ENCODE measurements around the gene RAPGEF4. TPM values are rescaled to one million over a fixed set of nuclear protein-coding genes. Genes with fewer than 3 reads are reported as not detected.
A peak's percentile ranks its signal among the peaks of the same experiment; 100 is the strongest.

The RAPGEF4 gene
- total and polyA plus RNA-seq, 2 of the 8 experiments (the other 6 are each of a cell fraction or from before 2014, with no cell fraction given): 1.2 to 2.6 TPM

- H3K23me2 ChIP-seq (ENCODE audit: low read depth, low read length): peaks cover 3% of the 10 kb centered on the region
- no peak within 1 kb of the TSS for H3K23ac ChIP-seq (ENCODE audit: insufficient read length)
- no peak within 1 kb of the TSS for H3K4ac ChIP-seq (replicated peaks; ENCODE audit: insufficient read length, low read depth, low read length)
- peak within 1 kb of the TSS; percentile 59 to 89 for H3K4me2 ChIP-seq (ENCODE audit: insufficient read depth in 1 of 2, low read depth in 2 of 2, low read length in 2 of 2)
- H2BK20ac ChIP-seq (ENCODE audit: low read length): no peak within 1 kb of the TSS
- H4K91ac ChIP-seq (replicated peaks; ENCODE audit: insufficient read length, low read length): no peak within 1 kb of the TSS
- ChIA-PET CTCF (ENCODE audit: partially characterized antibody) (interaction anchor here (1.2 kb wide), 1 partner anchor 49 kb away, joined by 4 read pairs; no protein-coding TSS in a partner anchor), POLR2A (ENCODE audit: partially characterized antibody) (no interaction called here)
- H2AK5ac ChIP-seq (ENCODE audit: low read depth, low read length): no peak within 1 kb of the TSS
- FAIRE-seq (no peak), DNase-seq (ENCODE audit: low read depth in 1 of 2, low spot score in 2 of 2) (peak in 1 of 2 experiments; percentile 77)
- H4K20me1 ChIP-seq (replicated peaks in 1 of 2; ENCODE audit: control insufficient read depth in 1 of 2, insufficient read depth in 2 of 2, low read length in 2 of 2): peaks cover 0 to 2% of the 10 kb centered on the region in 2 experiments
- H3K56ac ChIP-seq (replicated peaks; ENCODE audit: insufficient read length, low read depth, low read length): peak within 1 kb of the TSS; percentile 37
- WGBS, 2 experiments (ENCODE audit: extremely low coverage in 1 of 2, insufficient coverage in 1 of 2, insufficient read length in 1 of 2, insufficient replicate concordance in 2 of 2, low coverage in 1 of 2, low lambda C conversion rate in 2 of 2, missing lambda C conversion rate in 1 of 2): 1% methylated on average over 54 of the region's 106 CpGs; no CpG with 5 or more reads in 1 of the 2 experiments
- no peak within 1 kb of the TSS for H3K14ac ChIP-seq (ENCODE audit: insufficient read length)
- peak within 1 kb of the TSS; percentile 42 to 85 (median 78) for H3K4me3 ChIP-seq (ENCODE audit: extremely low read depth in 1 of 4, insufficient read depth in 2 of 4, low read depth in 3 of 4, low read length in 4 of 4)
- no peaks in the 10 kb centered on the region for H3K36me3 ChIP-seq (ENCODE audit: control insufficient read depth in 2 of 4, insufficient read depth in 4 of 4, low read length in 3 of 4)
- no peak within 1 kb of the TSS for H2BK15ac ChIP-seq (ENCODE audit: low read length)
- no peaks in the 10 kb centered on the region for H3K79me1 ChIP-seq (ENCODE audit: low read depth, low read length)
- H2BK5ac ChIP-seq (ENCODE audit: low read depth, low read length): no peak within 1 kb of the TSS; the same call in 1 of the 2 replicates
- H3K79me2 ChIP-seq (ENCODE audit: control insufficient read depth in 1 of 2, insufficient read depth in 2 of 2, low read length in 2 of 2): peaks cover 0 to 3% of the 10 kb centered on the region in 2 experiments; a peak in 1 of 4 replicates
- H3K18ac ChIP-seq (ENCODE audit: extremely low read depth, low read length): peak within 1 kb of the TSS; percentile 49
- H3K9me3 ChIP-seq (ENCODE audit: insufficient read depth in 2 of 2, low read depth in 1 of 2, low read length in 1 of 2): no peaks in the 10 kb centered on the region
- H3K27ac ChIP-seq (ENCODE audit: low read depth, low read length): no peak within 1 kb of the TSS
- H3K27me3 ChIP-seq (replicated peaks in 1 of 4; ENCODE audit: control insufficient read depth in 3 of 4, extremely low read depth in 1 of 4, insufficient read depth in 3 of 4, low read length in 3 of 4): no peaks in the 10 kb centered on the region
- peak within 1 kb of the TSS; percentile 99 for H2AFZ ChIP-seq (ENCODE audit: low read length)
- peak within 1 kb of the TSS; percentile 55; the same call in 1 of the 2 replicates for H2BK12ac ChIP-seq (ENCODE audit: low read depth, low read length)
- H3K4me1 ChIP-seq (replicated peaks in 1 of 4; ENCODE audit: control insufficient read depth in 3 of 4, insufficient read depth in 4 of 4, low read length in 3 of 4): peaks cover 0 to 3% (median 1%) of the 10 kb centered on the region in 4 experiments; a peak in 3 of 7 replicates
- no peak within 1 kb of the TSS for H2BK120ac ChIP-seq (replicated peaks; ENCODE audit: low read depth, low read length)
- peak within 1 kb of the TSS; percentile 86; the same call in 1 of the 2 replicates for H4K8ac ChIP-seq (ENCODE audit: extremely low read depth, insufficient read depth, low read length)
- peak within 1 kb of the TSS; percentile 28 to 88 (median 78) for H3K9ac ChIP-seq (replicated peaks in 1 of 4; ENCODE audit: extremely low read depth in 1 of 4, low read depth in 3 of 4, low read length in 3 of 4)
- H4K5ac ChIP-seq (ENCODE audit: insufficient read length, low read depth, low read length): no peak within 1 kb of the TSS
- TF ChIP-seq ATF2 (IDR thresholded peaks at IDR 0.05; ENCODE audit: low read length) (no peak), SRF (IDR thresholded peaks at IDR 0.05; ENCODE audit: low read depth, low read length) (no peak), RBBP5 (IDR thresholded peaks at IDR 0.05; ENCODE audit: borderline replicate concordance, low read depth, low read length) (peak; percentile 58), TCF12 (IDR thresholded peaks at IDR 0.05; ENCODE audit: low read depth, low read length) (no peak), JUN (IDR thresholded peaks at IDR 0.05; ENCODE audit: low read depth, low read length) (no peak), NANOG (IDR thresholded peaks at IDR 0.05; ENCODE audit: insufficient read depth, low read depth, low read length, poor library complexity, severe bottlenecking) (no peak), ZNF274 (IDR thresholded peaks at IDR 0.05; ENCODE audit: borderline replicate concordance, extremely low read depth, low read length) (no peak), CEBPB (IDR thresholded peaks at IDR 0.05; ENCODE audit: low read depth, low read length) (no peak), CBX5 (IDR thresholded peaks at IDR 0.05; ENCODE audit: low read depth, low read length) (no peak), RNF2 (IDR thresholded peaks at IDR 0.05; ENCODE audit: borderline replicate concordance, low read depth, low read length, missing control alignments, poor library complexity, severe bottlenecking) (no peak)
These were observed 340.3 kb downstream of the RAPGEF4 start, which contains the start of gene MAP3K20 for GRCh38 chr2:173075781-173076580. Gene MAP3K20, plus strand, starts transcription at chr2:173075846. Its CDS starts 15,186 bp downstream, at chr2:173091032.

All from H1 (cell line).